HL-60 (cell line): ENCODE measurements around the gene APOC4.

Source experiments
- GABPA ChIP-seq: IDR thresholded peaks from 2 replicates; pipeline ENCODE4 v1.6.1; 2012; ENCODE audit warnings: low read depth
- POLR2AphosphoS5 ChIP-seq: IDR thresholded peaks from 2 replicates; pipeline ENCODE4 v1.6.1; 2012; ENCODE audit warnings: low read depth
- TF ChIP-seq, protein P1 (sequence below): IDR thresholded peaks from one replicate; pipeline ENCODE4 v1.5.1; 2011; ENCODE audit warnings: low read length, control low read depth, inconsistent platforms; ENCODE audit not compliant: insufficient read depth
- TF ChIP-seq, protein P2 (sequence below): IDR thresholded peaks from 2 replicates; pipeline ENCODE4 v1.6.1; 2012; ENCODE audit warnings: low read depth; ENCODE audit not compliant: insufficient replicate concordance

GRCh38 chr19:44903216-44903601, 38.8 kb upstream of the APOC4 start:
- TF ChIP-seq, protein P1, sequence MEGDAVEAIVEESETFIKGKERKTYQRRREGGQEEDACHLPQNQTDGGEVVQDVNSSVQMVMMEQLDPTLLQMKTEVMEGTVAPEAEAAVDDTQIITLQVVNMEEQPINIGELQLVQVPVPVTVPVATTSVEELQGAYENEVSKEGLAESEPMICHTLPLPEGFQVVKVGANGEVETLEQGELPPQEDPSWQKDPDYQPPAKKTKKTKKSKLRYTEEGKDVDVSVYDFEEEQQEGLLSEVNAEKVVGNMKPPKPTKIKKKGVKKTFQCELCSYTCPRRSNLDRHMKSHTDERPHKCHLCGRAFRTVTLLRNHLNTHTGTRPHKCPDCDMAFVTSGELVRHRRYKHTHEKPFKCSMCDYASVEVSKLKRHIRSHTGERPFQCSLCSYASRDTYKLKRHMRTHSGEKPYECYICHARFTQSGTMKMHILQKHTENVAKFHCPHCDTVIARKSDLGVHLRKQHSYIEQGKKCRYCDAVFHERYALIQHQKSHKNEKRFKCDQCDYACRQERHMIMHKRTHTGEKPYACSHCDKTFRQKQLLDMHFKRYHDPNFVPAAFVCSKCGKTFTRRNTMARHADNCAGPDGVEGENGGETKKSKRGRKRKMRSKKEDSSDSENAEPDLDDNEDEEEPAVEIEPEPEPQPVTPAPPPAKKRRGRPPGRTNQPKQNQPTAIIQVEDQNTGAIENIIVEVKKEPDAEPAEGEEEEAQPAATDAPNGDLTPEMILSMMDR = no peak
- TF ChIP-seq GABPA (no peak), POLR2AphosphoS5 (no peak)
- TF ChIP-seq, protein P2, sequence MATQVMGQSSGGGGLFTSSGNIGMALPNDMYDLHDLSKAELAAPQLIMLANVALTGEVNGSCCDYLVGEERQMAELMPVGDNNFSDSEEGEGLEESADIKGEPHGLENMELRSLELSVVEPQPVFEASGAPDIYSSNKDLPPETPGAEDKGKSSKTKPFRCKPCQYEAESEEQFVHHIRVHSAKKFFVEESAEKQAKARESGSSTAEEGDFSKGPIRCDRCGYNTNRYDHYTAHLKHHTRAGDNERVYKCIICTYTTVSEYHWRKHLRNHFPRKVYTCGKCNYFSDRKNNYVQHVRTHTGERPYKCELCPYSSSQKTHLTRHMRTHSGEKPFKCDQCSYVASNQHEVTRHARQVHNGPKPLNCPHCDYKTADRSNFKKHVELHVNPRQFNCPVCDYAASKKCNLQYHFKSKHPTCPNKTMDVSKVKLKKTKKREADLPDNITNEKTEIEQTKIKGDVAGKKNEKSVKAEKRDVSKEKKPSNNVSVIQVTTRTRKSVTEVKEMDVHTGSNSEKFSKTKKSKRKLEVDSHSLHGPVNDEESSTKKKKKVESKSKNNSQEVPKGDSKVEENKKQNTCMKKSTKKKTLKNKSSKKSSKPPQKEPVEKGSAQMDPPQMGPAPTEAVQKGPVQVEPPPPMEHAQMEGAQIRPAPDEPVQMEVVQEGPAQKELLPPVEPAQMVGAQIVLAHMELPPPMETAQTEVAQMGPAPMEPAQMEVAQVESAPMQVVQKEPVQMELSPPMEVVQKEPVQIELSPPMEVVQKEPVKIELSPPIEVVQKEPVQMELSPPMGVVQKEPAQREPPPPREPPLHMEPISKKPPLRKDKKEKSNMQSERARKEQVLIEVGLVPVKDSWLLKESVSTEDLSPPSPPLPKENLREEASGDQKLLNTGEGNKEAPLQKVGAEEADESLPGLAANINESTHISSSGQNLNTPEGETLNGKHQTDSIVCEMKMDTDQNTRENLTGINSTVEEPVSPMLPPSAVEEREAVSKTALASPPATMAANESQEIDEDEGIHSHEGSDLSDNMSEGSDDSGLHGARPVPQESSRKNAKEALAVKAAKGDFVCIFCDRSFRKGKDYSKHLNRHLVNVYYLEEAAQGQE = no peak
